ENCODE data around the gene MOCS3. TPM values are rescaled to one million over a fixed set of nuclear protein-coding genes. Genes with fewer than 3 reads are reported as not detected.

MOCS3 gene
- total and polyA plus RNA-seq, 4 donors, result 1.0 to 3.2 (median 2.6) TPM

- DNase-seq (no peak), ATAC-seq (ENCODE audit: low FRiP score) (no peak)
- WGBS, 2 donors, result 70% methylated on average over 20 of the region's 20 CpGs
- Histone ChIP-seq H3K27ac (ENCODE audit: low read depth in 1 of 2, low read length in 2 of 2) (no peak overlapping the region), H3K36me3 (ENCODE audit: control insufficient read depth in 1 of 2, insufficient read depth in 2 of 2, low read length in 1 of 2) (no peaks in the 10 kb centered on the region), H3K9me3 (ENCODE audit: control insufficient read depth, low read length) (no peaks in the 10 kb centered on the region), H3K4me1 (ENCODE audit: control insufficient read depth in 1 of 2, insufficient read depth in 2 of 2, low read length in 2 of 2) (no peaks in the 10 kb centered on the region), H3K4me3 (ENCODE audit: low read length in 2 of 2) (no peak overlapping the region), H3K27me3 (ENCODE audit: control insufficient read depth in 1 of 2, insufficient read depth in 2 of 2, low read length in 1 of 2) (no peaks in the 10 kb centered on the region)
- intact Hi-C loops (cut with DNase I), result no loop called here
These were observed 43.0 kb downstream of the MOCS3 start for GRCh38 chr20:51001430-51002265.

GRCh38 chr20:51002633-51003032, 44.0 kb downstream of the MOCS3 start:
- Histone ChIP-seq H3K27me3 (ENCODE audit: control insufficient read depth in 1 of 2, insufficient read depth in 2 of 2, low read length in 1 of 2) (no peaks in the 10 kb centered on the region), H3K36me3 (ENCODE audit: control insufficient read depth in 1 of 2, insufficient read depth in 2 of 2, low read length in 1 of 2) (no peaks in the 10 kb centered on the region), H3K9me3 (ENCODE audit: control insufficient read depth, low read length) (no peaks in the 10 kb centered on the region), H3K4me1 (ENCODE audit: control insufficient read depth in 1 of 2, insufficient read depth in 2 of 2, low read length in 2 of 2) (no peaks in the 10 kb centered on the region), H3K27ac (ENCODE audit: low read depth in 1 of 2, low read length in 2 of 2) (no peak overlapping the region), H3K4me3 (ENCODE audit: low read length in 2 of 2) (no peak overlapping the region)
- ATAC-seq (ENCODE audit: low FRiP score), result no peak
- DNase-seq, result no peak
- intact Hi-C loops (cut with DNase I), result no loop called here
- 71 to 80% methylated on average over 7 of the region's 7 CpGs for WGBS, 2 donors

GRCh38 chr20:51003753-51004152, 45.1 kb downstream of the MOCS3 start:
- intact Hi-C loops (cut with DNase I), result no loop called here
- no peaks in the 10 kb centered on the region for H3K4me1 ChIP-seq (ENCODE audit: control insufficient read depth in 1 of 2, insufficient read depth in 2 of 2, low read length in 2 of 2)
- no peak overlapping the region for H3K27ac ChIP-seq (ENCODE audit: low read depth in 1 of 2, low read length in 2 of 2)
- no peaks in the 10 kb centered on the region for H3K9me3 ChIP-seq (ENCODE audit: control insufficient read depth, low read length)
- WGBS, 2 donors, result 79 to 80% methylated on average over 21 of the region's 21 CpGs
- H3K4me3 ChIP-seq (ENCODE audit: low read length in 2 of 2), result no peak overlapping the region
- ATAC-seq (ENCODE audit: low FRiP score) (no peak), DNase-seq (no peak)
- no peaks in the 10 kb centered on the region for H3K27me3 ChIP-seq (ENCODE audit: control insufficient read depth in 1 of 2, insufficient read depth in 2 of 2, low read length in 1 of 2)
- H3K36me3 ChIP-seq (ENCODE audit: control insufficient read depth in 1 of 2, insufficient read depth in 2 of 2, low read length in 1 of 2), result no peaks in the 10 kb centered on the region

GRCh38 chr20:51004305-51004727, 45.7 kb downstream of the MOCS3 start:
- 90 to 91% methylated on average over 44 of the region's 44 CpGs for WGBS, 2 donors
- Histone ChIP-seq H3K36me3 (ENCODE audit: control insufficient read depth in 1 of 2, insufficient read depth in 2 of 2, low read length in 1 of 2) (no peaks in the 10 kb centered on the region), H3K27me3 (ENCODE audit: control insufficient read depth in 1 of 2, insufficient read depth in 2 of 2, low read length in 1 of 2) (no peaks in the 10 kb centered on the region), H3K27ac (ENCODE audit: low read depth in 1 of 2, low read length in 2 of 2) (no peak overlapping the region), H3K4me1 (ENCODE audit: control insufficient read depth in 1 of 2, insufficient read depth in 2 of 2, low read length in 2 of 2) (no peaks in the 10 kb centered on the region), H3K4me3 (ENCODE audit: low read length in 2 of 2) (no peak overlapping the region), H3K9me3 (ENCODE audit: control insufficient read depth, low read length) (no peaks in the 10 kb centered on the region)
- DNase-seq (no peak), ATAC-seq (ENCODE audit: low FRiP score) (no peak)
- intact Hi-C loops (cut with DNase I), result no loop called here

- no peaks in the 10 kb centered on the region for H3K36me3 ChIP-seq (ENCODE audit: control insufficient read depth in 1 of 2, insufficient read depth in 2 of 2, low read length in 1 of 2)
- 91 to 95% methylated on average over 6 to 9 of the region's 9 CpGs for WGBS, 2 donors
- intact Hi-C loops (cut with DNase I), result no loop called here
- no peaks in the 10 kb centered on the region for H3K4me1 ChIP-seq (ENCODE audit: control insufficient read depth in 1 of 2, insufficient read depth in 2 of 2, low read length in 2 of 2)
- DNase-seq, result no peak
- no peak overlapping the region for H3K4me3 ChIP-seq (ENCODE audit: low read length in 2 of 2)
- ATAC-seq (ENCODE audit: low FRiP score), result no peak
- H3K27ac ChIP-seq (ENCODE audit: low read depth in 1 of 2, low read length in 2 of 2), result no peak overlapping the region
- no peaks in the 10 kb centered on the region for H3K27me3 ChIP-seq (ENCODE audit: control insufficient read depth in 1 of 2, insufficient read depth in 2 of 2, low read length in 1 of 2)
- H3K9me3 ChIP-seq (ENCODE audit: control insufficient read depth, low read length), result no peaks in the 10 kb centered on the region
These were observed 46.2 kb downstream of the MOCS3 start for GRCh38 chr20:51004781-51005180.

GRCh38 chr20:51005214-51005613, 46.6 kb downstream of the MOCS3 start:
- no peak overlapping the region for H3K4me3 ChIP-seq (ENCODE audit: low read length in 2 of 2)
- no peaks in the 10 kb centered on the region for H3K9me3 ChIP-seq (ENCODE audit: control insufficient read depth, low read length)
- intact Hi-C loops (cut with DNase I), result no loop called here
- DNase-seq, result no peak
- H3K36me3 ChIP-seq (ENCODE audit: control insufficient read depth in 1 of 2, insufficient read depth in 2 of 2, low read length in 1 of 2), result no peaks in the 10 kb centered on the region
- no peak overlapping the region for H3K27ac ChIP-seq (ENCODE audit: low read depth in 1 of 2, low read length in 2 of 2)
- WGBS, 2 donors, result 83 to 86% methylated on average over 7 of the region's 7 CpGs
- H3K4me1 ChIP-seq (ENCODE audit: control insufficient read depth in 1 of 2, insufficient read depth in 2 of 2, low read length in 2 of 2), result no peaks in the 10 kb centered on the region
- H3K27me3 ChIP-seq (ENCODE audit: control insufficient read depth in 1 of 2, insufficient read depth in 2 of 2, low read length in 1 of 2), result no peaks in the 10 kb centered on the region
- no peak for ATAC-seq (ENCODE audit: low FRiP score)

- no peak for ATAC-seq (ENCODE audit: low FRiP score)
- intact Hi-C loops (cut with DNase I), result no loop called here
- DNase-seq, result no peak
- no peak overlapping the region for H3K27ac ChIP-seq (ENCODE audit: low read depth in 1 of 2, low read length in 2 of 2)
- 39 to 41% methylated on average over 5 of the region's 5 CpGs for WGBS, 2 donors
- H3K4me3 ChIP-seq (ENCODE audit: low read length in 2 of 2), result no peak overlapping the region
- no peaks in the 10 kb centered on the region for H3K4me1 ChIP-seq (ENCODE audit: control insufficient read depth in 1 of 2, insufficient read depth in 2 of 2, low read length in 2 of 2)
- no peaks in the 10 kb centered on the region for H3K9me3 ChIP-seq (ENCODE audit: control insufficient read depth, low read length)
- no peaks in the 10 kb centered on the region for H3K27me3 ChIP-seq (ENCODE audit: control insufficient read depth in 1 of 2, insufficient read depth in 2 of 2, low read length in 1 of 2)
- H3K36me3 ChIP-seq (ENCODE audit: control insufficient read depth in 1 of 2, insufficient read depth in 2 of 2, low read length in 1 of 2), result no peaks in the 10 kb centered on the region
These were observed 50.1 kb downstream of the MOCS3 start for GRCh38 chr20:51008718-51009117.

- Histone ChIP-seq H3K9me3 (ENCODE audit: control insufficient read depth, low read length) (no peaks in the 10 kb centered on the region), H3K36me3 (ENCODE audit: control insufficient read depth in 1 of 2, insufficient read depth in 2 of 2, low read length in 1 of 2) (no peaks in the 10 kb centered on the region), H3K4me1 (ENCODE audit: control insufficient read depth in 1 of 2, insufficient read depth in 2 of 2, low read length in 2 of 2) (no peaks in the 10 kb centered on the region), H3K27ac (ENCODE audit: low read depth in 1 of 2, low read length in 2 of 2) (no peak overlapping the region), H3K4me3 (ENCODE audit: low read length in 2 of 2) (no peak overlapping the region), H3K27me3 (ENCODE audit: control insufficient read depth in 1 of 2, insufficient read depth in 2 of 2, low read length in 1 of 2) (no peaks in the 10 kb centered on the region)
- WGBS, 2 donors, result 69 to 75% methylated on average over 58 of the region's 58 CpGs
- DNase-seq (no peak), ATAC-seq (ENCODE audit: low FRiP score) (no peak)
- intact Hi-C loops (cut with DNase I), result no loop called here
These were observed 50.9 kb downstream of the MOCS3 start for GRCh38 chr20:51009303-51010042.

GRCh38 chr20:51010043-51010365, 51.4 kb downstream of the MOCS3 start:
- no peaks in the 10 kb centered on the region for H3K9me3 ChIP-seq (ENCODE audit: control insufficient read depth, low read length)

More at GRCh38 chr20:51010043-51010365, 51.4 kb downstream of the MOCS3 start:
- H3K4me1 ChIP-seq (ENCODE audit: control insufficient read depth in 1 of 2, insufficient read depth in 2 of 2, low read length in 2 of 2), result no peaks in the 10 kb centered on the region
- no peak for DNase-seq
- H3K27me3 ChIP-seq (ENCODE audit: control insufficient read depth in 1 of 2, insufficient read depth in 2 of 2, low read length in 1 of 2), result no peaks in the 10 kb centered on the region
- no peak overlapping the region for H3K4me3 ChIP-seq (ENCODE audit: low read length in 2 of 2)
- H3K27ac ChIP-seq (ENCODE audit: low read depth in 1 of 2, low read length in 2 of 2), result no peak overlapping the region
- 73 to 83% methylated on average over 27 to 33 of the region's 33 CpGs for WGBS, 2 donors
- no peak for ATAC-seq (ENCODE audit: low FRiP score)
- intact Hi-C loops (cut with DNase I), result no loop called here
- H3K36me3 ChIP-seq (ENCODE audit: control insufficient read depth in 1 of 2, insufficient read depth in 2 of 2, low read length in 1 of 2), result no peaks in the 10 kb centered on the region

All from aorta (tissue), 5 donors.